Neural progenitor cell (in vitro differentiated cells): ENCODE measurements around the gene MAGIX.

ENCODE experiments used
- EZH2 ChIP-seq: fragments of 200-600 bp; sonication (generic); IDR thresholded peaks from 2 replicates; pipeline ENCODE4 v1.6.1; 2017; ENCODE audit warnings: antibody characterized with exemption, mild to moderate bottlenecking, moderate library complexity
- EZH2phosphoT487 ChIP-seq: fragments of 200-600 bp; sonication (generic); IDR thresholded peaks from 2 replicates; pipeline ENCODE4 v1.6.1; 2017; ENCODE audit warnings: antibody characterized with exemption
- TF ChIP-seq, protein P1 (sequence below): fragments of 200-600 bp; sonication (generic); IDR thresholded peaks from 2 replicates; pipeline ENCODE4 v1.5.1; 2017; ENCODE audit warnings: antibody characterized with exemption, mild to moderate bottlenecking

DNA sequence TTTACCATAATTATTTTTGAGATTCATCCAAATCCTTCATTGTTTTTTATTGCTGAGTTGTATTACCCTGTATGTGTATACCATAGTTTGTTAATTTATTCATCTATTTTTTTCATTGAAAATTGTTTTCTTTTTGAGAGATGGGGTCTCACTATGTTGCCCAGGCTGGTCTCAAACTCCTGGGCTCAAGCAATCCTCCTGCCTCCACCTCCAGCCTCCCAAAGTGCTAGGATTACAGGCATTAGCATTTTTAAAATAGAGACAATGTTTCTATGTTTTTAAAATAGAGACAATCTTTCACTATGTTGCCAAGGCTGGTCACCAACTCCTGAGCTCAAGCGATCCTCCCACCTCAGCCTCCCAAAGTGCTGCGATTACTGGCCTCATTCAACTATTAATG, 1.6 kb upstream of the MAGIX start:
- TF ChIP-seq, protein P1, sequence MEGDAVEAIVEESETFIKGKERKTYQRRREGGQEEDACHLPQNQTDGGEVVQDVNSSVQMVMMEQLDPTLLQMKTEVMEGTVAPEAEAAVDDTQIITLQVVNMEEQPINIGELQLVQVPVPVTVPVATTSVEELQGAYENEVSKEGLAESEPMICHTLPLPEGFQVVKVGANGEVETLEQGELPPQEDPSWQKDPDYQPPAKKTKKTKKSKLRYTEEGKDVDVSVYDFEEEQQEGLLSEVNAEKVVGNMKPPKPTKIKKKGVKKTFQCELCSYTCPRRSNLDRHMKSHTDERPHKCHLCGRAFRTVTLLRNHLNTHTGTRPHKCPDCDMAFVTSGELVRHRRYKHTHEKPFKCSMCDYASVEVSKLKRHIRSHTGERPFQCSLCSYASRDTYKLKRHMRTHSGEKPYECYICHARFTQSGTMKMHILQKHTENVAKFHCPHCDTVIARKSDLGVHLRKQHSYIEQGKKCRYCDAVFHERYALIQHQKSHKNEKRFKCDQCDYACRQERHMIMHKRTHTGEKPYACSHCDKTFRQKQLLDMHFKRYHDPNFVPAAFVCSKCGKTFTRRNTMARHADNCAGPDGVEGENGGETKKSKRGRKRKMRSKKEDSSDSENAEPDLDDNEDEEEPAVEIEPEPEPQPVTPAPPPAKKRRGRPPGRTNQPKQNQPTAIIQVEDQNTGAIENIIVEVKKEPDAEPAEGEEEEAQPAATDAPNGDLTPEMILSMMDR: no peak
- no peak for TF ChIP-seq EZH2phosphoT487
- no peak for TF ChIP-seq EZH2
